GM12872 (cell line): ENCODE measurements around the gene SRP14.

Experiments used
- TF ChIP-seq, protein P1 (sequence below): IDR thresholded peaks from 3 replicates; pipeline ENCODE4 v1.5.1; 2011; ENCODE audit warnings: low read depth, mild to moderate bottlenecking, low read length, moderate library complexity; ENCODE audit not compliant: insufficient read depth

Gene SRP14, protein sequence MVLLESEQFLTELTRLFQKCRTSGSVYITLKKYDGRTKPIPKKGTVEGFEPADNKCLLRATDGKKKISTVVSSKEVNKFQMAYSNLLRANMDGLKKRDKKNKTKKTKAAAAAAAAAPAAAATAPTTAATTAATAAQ

DNA sequence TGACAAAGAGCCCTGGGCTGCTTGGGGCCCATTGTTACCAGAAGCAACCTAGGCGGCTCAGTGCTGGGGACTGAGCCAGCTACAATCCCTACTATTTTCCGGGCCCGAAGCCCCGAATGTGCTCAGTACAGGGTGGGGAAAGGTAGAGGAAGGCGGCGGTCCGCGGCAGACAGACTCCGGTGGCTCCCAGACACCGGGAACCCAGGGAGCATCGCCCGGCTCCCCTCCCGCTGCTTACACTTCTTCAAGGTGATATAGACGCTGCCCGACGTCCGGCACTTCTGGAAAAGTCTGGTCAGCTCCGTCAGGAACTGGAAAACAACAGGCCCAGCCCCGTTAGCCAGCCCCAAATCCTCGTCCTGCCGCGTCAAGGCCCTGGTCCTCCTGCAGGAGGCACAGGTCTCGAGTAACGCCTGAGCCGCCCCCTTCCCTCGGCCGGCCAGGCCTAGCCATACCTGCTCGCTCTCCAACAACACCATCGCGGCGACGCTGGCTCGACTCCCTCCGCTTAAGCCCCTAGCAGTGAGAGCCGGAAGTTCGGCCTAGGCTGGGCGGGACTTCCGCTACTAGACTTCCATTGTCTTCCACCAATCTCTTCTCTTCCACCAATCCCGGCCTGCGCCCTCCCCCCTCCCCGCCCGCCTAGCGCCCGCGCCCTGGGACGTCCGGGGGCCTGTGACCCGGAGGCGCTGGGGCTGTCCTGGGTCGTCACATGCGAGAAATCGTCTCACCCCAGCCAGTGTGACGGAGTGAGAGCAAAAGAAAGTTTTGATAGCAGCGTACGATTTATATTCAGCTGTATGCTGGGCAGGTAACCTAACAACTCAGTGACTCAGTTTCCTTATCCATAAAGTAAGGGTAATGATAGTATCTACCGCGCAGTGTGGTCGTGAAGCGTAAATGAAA lies at the start of gene SRP14:
TSS of gene SRP14 (minus strand) at position 544 of the 906 bp plus-strand sequence. CDS start at position 479, 65 bp downstream.
- TF ChIP-seq, protein P1, sequence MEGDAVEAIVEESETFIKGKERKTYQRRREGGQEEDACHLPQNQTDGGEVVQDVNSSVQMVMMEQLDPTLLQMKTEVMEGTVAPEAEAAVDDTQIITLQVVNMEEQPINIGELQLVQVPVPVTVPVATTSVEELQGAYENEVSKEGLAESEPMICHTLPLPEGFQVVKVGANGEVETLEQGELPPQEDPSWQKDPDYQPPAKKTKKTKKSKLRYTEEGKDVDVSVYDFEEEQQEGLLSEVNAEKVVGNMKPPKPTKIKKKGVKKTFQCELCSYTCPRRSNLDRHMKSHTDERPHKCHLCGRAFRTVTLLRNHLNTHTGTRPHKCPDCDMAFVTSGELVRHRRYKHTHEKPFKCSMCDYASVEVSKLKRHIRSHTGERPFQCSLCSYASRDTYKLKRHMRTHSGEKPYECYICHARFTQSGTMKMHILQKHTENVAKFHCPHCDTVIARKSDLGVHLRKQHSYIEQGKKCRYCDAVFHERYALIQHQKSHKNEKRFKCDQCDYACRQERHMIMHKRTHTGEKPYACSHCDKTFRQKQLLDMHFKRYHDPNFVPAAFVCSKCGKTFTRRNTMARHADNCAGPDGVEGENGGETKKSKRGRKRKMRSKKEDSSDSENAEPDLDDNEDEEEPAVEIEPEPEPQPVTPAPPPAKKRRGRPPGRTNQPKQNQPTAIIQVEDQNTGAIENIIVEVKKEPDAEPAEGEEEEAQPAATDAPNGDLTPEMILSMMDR: no peak

DNA sequence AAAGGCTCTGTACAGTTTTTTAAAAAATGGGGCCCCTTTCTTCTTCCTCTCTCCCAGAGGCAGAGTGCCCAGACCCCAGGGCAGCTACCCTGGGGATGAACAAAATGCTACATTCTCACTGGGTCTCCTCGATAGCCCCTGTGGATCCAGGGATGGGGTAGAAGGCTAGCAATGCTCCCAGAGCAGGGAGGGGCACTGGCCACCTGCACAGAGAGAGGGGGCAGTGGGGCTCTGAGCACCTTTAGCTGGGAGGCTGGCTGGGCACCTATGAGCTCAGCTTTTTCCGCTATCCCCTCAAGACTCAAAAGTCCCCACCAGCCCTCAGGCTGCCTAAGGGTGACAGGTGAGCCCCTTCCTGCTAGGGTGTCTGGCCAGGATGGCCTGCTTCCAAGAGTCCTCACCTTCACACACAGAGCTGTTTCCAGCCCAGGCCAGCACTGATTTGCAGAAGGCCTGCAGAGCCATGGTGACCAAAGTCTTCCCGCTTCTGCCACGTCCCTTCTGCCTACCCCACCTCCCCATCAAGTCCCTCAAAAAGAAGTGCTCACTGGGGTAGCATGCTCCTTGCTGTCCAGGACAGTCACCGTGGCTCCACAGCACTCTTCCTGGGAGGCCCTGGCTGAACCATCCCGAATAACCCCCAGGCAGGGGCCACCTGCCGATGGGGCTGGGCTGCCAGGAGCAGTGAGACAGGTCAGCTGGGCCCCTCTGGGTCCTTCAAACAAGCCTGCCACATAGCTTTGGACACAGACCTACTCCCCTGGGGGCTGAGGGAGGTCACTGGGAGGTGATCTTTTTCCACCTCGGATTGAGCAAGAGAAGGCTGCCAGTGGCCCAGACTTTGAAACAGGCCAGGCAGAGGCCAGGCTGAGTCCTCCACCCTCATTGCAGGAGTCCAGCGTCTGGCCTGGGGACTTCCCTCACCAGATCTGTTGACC lies 49.3 kb upstream of the SRP14 start:
- TF ChIP-seq, protein P1: no peak

DNA sequence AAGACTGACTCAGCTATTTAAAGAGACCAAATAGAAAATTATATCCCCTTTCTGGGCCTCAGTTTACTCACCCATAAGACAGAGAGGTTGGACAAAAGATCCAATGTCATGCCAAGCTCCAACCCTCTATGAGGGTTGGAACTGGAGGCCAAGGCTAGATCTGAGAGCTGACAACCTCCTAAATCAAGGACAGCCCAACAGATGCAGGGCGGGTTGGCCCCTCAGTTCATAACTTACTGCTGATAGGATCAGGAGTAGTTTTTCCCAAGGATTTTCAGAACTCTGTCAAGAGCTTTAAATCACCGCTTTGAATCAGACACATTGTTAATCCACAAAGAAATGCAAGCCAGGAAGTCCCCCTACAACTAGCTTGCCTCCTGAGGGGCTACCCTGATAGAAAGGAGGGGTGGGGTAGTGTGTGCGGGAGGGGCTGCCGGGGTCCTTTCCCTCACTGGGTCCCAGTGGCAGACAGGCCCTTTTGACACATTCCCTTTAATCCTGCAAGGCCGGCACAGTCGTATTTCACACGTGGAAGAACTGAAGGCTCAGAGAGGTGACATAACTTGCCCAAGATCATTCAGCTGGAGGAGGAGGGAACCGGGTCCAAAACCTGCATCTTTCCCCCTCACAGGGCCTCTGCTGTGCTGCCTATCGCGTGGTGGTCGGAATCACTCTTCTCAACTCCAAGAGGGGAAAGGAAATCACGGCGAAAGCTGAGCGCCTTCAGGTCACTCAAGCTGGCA lies 48.3 kb upstream of the SRP14 start:
- TF ChIP-seq, protein P1: no peak

DNA sequence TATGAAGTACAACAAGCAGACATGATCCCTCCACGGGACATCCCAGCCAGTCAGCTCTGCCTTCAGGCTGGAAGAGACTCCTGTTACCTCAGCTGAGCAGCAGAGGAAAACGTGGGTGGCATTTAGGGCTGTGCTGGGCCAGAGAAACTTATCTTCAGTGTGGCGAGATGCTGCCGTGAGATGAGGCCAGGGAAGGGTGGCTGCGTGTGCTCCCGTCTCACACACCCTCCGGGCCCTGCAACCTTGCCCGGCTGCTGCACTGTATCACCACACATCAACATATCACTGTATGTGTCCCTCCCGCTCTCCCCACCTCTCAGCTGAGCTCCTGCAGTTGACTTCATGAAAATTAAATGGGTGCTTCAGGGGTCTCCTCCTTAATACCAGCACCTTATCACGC lies 46.3 kb upstream of the SRP14 start:
- TF ChIP-seq, protein P1: no peak

DNA sequence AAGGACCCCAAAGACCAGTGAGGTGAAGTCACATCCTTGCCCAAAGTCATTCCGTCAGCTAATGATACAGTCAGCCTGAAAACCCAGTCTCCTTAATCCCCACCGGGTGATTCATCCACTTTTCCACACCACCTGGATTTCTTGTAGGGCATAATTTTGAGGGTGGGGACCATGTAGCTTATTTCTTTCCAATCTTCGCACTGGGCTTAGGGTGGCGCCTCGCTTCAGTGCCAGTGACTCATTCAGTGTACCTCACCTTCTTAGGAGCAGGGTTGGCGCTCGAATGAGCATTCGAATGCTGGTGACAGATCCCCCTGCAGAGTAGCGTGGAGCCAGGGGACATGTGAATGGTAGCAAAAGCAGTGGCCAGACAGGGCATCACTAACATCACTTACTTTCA lies 45.7 kb upstream of the SRP14 start:
- TF ChIP-seq, protein P1: no peak

DNA sequence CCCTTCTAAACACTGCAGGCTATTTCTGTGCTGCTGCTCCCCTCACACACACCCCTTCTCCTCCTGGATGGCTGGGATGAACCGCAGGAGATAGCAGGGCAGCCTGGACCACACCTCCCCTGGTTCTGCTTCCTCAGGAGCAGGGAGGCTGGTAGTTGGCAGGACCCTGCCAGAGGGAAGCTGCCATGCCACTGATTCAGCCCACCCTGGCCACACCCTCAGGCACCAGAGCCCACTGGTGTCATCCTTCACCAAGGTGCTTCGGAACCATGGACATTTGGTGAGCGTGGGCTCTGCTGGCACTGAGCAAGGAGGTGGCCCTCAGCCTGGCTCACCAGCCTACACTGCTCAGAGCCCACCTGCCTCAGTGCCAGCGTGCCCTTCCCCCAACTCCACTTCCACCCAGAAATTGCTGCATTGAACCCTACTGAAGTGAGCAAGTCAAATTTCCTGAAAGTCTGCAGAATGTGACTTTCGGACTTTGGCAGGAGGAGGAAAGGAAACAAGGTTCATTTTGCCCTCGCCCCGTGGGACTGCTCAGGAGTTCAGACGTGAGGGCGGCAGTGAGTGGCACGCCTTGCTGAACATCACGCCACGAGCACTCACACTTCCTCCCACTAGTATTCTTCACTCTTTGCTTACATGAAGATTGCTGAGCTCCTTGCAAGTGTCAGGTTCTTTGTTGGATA lies 43.4 kb upstream of the SRP14 start:
- TF ChIP-seq, protein P1: no peak
